Measurements from ENCODE around the gene LRRC32.
"Not testable (repeated sequence)": the region's sequence is repeated elsewhere in the genome, so short reads cannot be mapped to it uniquely, and the experiment has no call there.

The LRRC32 gene

GRCh38 chr11:76644591-76644990 is 26.0 kb downstream of the LRRC32 start:
- DNase-seq: no peak

GRCh38 chr11:76643711-76644110 is 26.8 kb downstream of the LRRC32 start:
- not testable (repeated sequence) for DNase-seq

GRCh38 chr11:76642341-76642740 is 28.2 kb downstream of the LRRC32 start:
- peak in 1 of 2 experiments; percentile 35 for DNase-seq

- DNase-seq: no peak
Measured at GRCh38 chr11:76641905-76642304, 28.6 kb downstream of the LRRC32 start.

- no peak for DNase-seq
Measured at GRCh38 chr11:76640501-76640900, 30.0 kb downstream of the LRRC32 start.

GRCh38 chr11:76639621-76640020 is 30.9 kb downstream of the LRRC32 start:
- DNase-seq: no peak

- DNase-seq: no peak
Measured at GRCh38 chr11:76638270-76639197, 32.0 kb downstream of the LRRC32 start.

GRCh38 chr11:76637491-76638269 is 32.9 kb downstream of the LRRC32 start:
- no peak for DNase-seq

- no peak for DNase-seq
Measured at GRCh38 chr11:76636826-76637460, 33.6 kb downstream of the LRRC32 start.

- no peak for DNase-seq
Measured at GRCh38 chr11:76635991-76636738, 34.4 kb downstream of the LRRC32 start.

- no peak for DNase-seq
Measured at GRCh38 chr11:76634886-76635285, 35.7 kb downstream of the LRRC32 start.

GRCh38 chr11:76632492-76632891 is 38.1 kb downstream of the LRRC32 start:
- no peak for DNase-seq

GRCh38 chr11:76631566-76632308 is 38.8 kb downstream of the LRRC32 start:
- DNase-seq: no peak

GRCh38 chr11:76630600-76631281 is 39.8 kb downstream of the LRRC32 start:
- no peak for DNase-seq

GRCh38 chr11:76629853-76630599 is 40.5 kb downstream of the LRRC32 start:
- DNase-seq: peak in 1 of 2 experiments; percentile 19

- DNase-seq: peak in 1 of 2 experiments; percentile 36
Measured at GRCh38 chr11:76629116-76629852, 41.3 kb downstream of the LRRC32 start.

- DNase-seq: peak; percentile 33 to 43
Measured at GRCh38 chr11:76628408-76628947, 42.1 kb downstream of the LRRC32 start.

GRCh38 chr11:76627606-76628005 is 42.9 kb downstream of the LRRC32 start:
- peak in 1 of 2 experiments; percentile 6 for DNase-seq

- DNase-seq: peak; percentile 66 to 78
Measured at GRCh38 chr11:76626921-76627401, 43.6 kb downstream of the LRRC32 start.
